CD4-positive, alpha-beta T cell treated with Interleukin-15 for 4 hours (primary cell): ENCODE data around the gene PRR23C.

Experiments used
- DNase-seq: peaks from one replicate; pipeline ENCODE4 v3.0.0-alpha.2; 2020; ENCODE audit warnings: low spot score

The PRR23C gene

GRCh38 chr3:138995706-138996105 is 49.0 kb downstream of the PRR23C start:
- DNase-seq, result no peak
